Parathyroid adenoma (tissue), 2 donors: Measurements from ENCODE around the gene THSD4.

ENCODE experiments used
- H2AFZ ChIP-seq: fragments of 300-600 bp; sonication (generic); one replicate; pipeline ENCODE4 v1.7.0; 2017; ENCODE audit warnings: antibody characterized with exemption, mild to moderate bottlenecking
- H3K27ac ChIP-seq: fragments of 300-600 bp; sonication (generic); one replicate; pipeline ENCODE4 v1.7.0; 2017
- H3K27me3 ChIP-seq: fragments of 300-600 bp; sonication (generic); one replicate; pipeline ENCODE4 v1.7.0; 2017; ENCODE audit warnings: low read length; ENCODE audit not compliant: control insufficient read depth, insufficient read depth
- H3K36me3 ChIP-seq: fragments of 300-600 bp; sonication (generic); one replicate; pipeline ENCODE4 v1.7.0; 2017; ENCODE audit warnings: low read length; ENCODE audit not compliant: control insufficient read depth, insufficient read depth
- H3K4me1 ChIP-seq: fragments of 300-600 bp; sonication (generic); one replicate; pipeline ENCODE4 v1.7.0; 2017; ENCODE audit warnings: control low read depth
- H3K4me2 ChIP-seq: fragments of 300-600 bp; sonication (generic); one replicate; pipeline ENCODE4 v1.7.0; 2017; ENCODE audit warnings: low read length
- H3K4me3 ChIP-seq: fragments of 300-600 bp; sonication (generic); one replicate; pipeline ENCODE4 v1.7.0; 2017; ENCODE audit warnings: low read depth, low read length
- H3K79me2 ChIP-seq: fragments of 300-600 bp; sonication (generic); one replicate; pipeline ENCODE4 v1.7.0; 2017; ENCODE audit warnings: control low read depth
- H3K9ac ChIP-seq: fragments of 300-600 bp; sonication (generic); one replicate; pipeline ENCODE4 v1.7.0; 2017; ENCODE audit warnings: mild to moderate bottlenecking
- H3K9me3 ChIP-seq: fragments of 300-600 bp; sonication (generic); one replicate; pipeline ENCODE4 v1.7.0; 2017; ENCODE audit warnings: low read length; ENCODE audit not compliant: control insufficient read depth
- CTCF ChIP-seq: fragments of 300-600 bp; sonication (generic); IDR thresholded peaks from one replicate; pipeline ENCODE4 v1.7.0; 2017; ENCODE audit warnings: antibody characterized with exemption, mild to moderate bottlenecking
- donor health status: primary hyperparathyroidism.

THSD4 gene

GRCh38 chr15:71139241-71139640, 24.0 kb downstream of the THSD4 start:
- TF ChIP-seq CTCF: no peak
- H3K9ac ChIP-seq: no peak overlapping the region
- H2AFZ ChIP-seq: no peak overlapping the region
- no peak overlapping the region for H3K27ac ChIP-seq
- no peaks in the 10 kb centered on the region for H3K4me1 ChIP-seq
- H3K27me3 ChIP-seq: no peaks in the 10 kb centered on the region
- H3K79me2 ChIP-seq: no peaks in the 10 kb centered on the region
- H3K4me2 ChIP-seq: no peak overlapping the region
- no peak overlapping the region for H3K4me3 ChIP-seq
- H3K9me3 ChIP-seq: no peaks in the 10 kb centered on the region
- no peaks in the 10 kb centered on the region for H3K36me3 ChIP-seq

GRCh38 chr15:71141572-71141971, 26.3 kb downstream of the THSD4 start:
- Histone ChIP-seq H3K79me2 (no peaks in the 10 kb centered on the region), H3K4me3 (no peak overlapping the region), H3K9me3 (no peaks in the 10 kb centered on the region), H3K9ac (no peak overlapping the region), H2AFZ (no peak overlapping the region), H3K27me3 (no peaks in the 10 kb centered on the region), H3K4me1 (no peaks in the 10 kb centered on the region), H3K36me3 (no peaks in the 10 kb centered on the region), H3K27ac (no peak overlapping the region), H3K4me2 (no peak overlapping the region)
- TF ChIP-seq CTCF: no peak

- Histone ChIP-seq H3K36me3 (no peaks in the 10 kb centered on the region), H2AFZ (no peak overlapping the region), H3K9ac (no peak overlapping the region), H3K79me2 (no peaks in the 10 kb centered on the region), H3K4me1 (no peaks in the 10 kb centered on the region), H3K27ac (no peak overlapping the region), H3K4me2 (no peak overlapping the region), H3K27me3 (no peaks in the 10 kb centered on the region), H3K4me3 (no peak overlapping the region), H3K9me3 (no peaks in the 10 kb centered on the region)
- no peak for TF ChIP-seq CTCF
Measured at GRCh38 chr15:71142780-71143179, 27.5 kb downstream of the THSD4 start.

GRCh38 chr15:71143373-71144310, 28.4 kb downstream of the THSD4 start:
- H3K36me3 ChIP-seq: no peaks in the 10 kb centered on the region
- H3K4me1 ChIP-seq: no peaks in the 10 kb centered on the region
- H2AFZ ChIP-seq: no peak overlapping the region
- H3K4me2 ChIP-seq: no peak overlapping the region
- no peak overlapping the region for H3K27ac ChIP-seq
- H3K4me3 ChIP-seq: no peak overlapping the region
- TF ChIP-seq CTCF: no peak
- no peaks in the 10 kb centered on the region for H3K27me3 ChIP-seq
- H3K9ac ChIP-seq: no peak overlapping the region
- no peaks in the 10 kb centered on the region for H3K79me2 ChIP-seq
- no peaks in the 10 kb centered on the region for H3K9me3 ChIP-seq

GRCh38 chr15:71145648-71146047, 30.4 kb downstream of the THSD4 start:
- Histone ChIP-seq H3K4me3 (no peak overlapping the region), H3K27ac (no peak overlapping the region), H3K4me1 (no peaks in the 10 kb centered on the region), H3K9me3 (no peaks in the 10 kb centered on the region), H2AFZ (no peak overlapping the region), H3K27me3 (no peaks in the 10 kb centered on the region), H3K4me2 (no peak overlapping the region), H3K36me3 (no peaks in the 10 kb centered on the region), H3K79me2 (no peaks in the 10 kb centered on the region), H3K9ac (no peak overlapping the region)
- no peak for TF ChIP-seq CTCF
